MCF 10A (cell line): ENCODE measurements around the gene SUCLG2. TPM values are rescaled to one million over a fixed set of nuclear protein-coding genes. Genes with fewer than 3 reads are reported as not detected.

Source experiments
- BruUV-seq: library from RNA; stranded (reverse); fragments of 400-500 nt; replicated peaks from 2 replicates; lab custom pipeline; 2021; lab: Mats Ljungman, UMichigan
- CTCF ChIA-PET: fragments of 300-600 bp; sonication (Branson Sonifier 250); formaldehyde crosslinking; extraction: SDS; loops from one replicate; lab custom pipeline; 2021; ENCODE audit warnings: antibody characterized with exemption, inconsistent platforms; lab: Yijun Ruan, JAX
- POLR2A ChIA-PET: fragments of 300-600, 350-650 bp; sonication (Branson Sonifier 250); formaldehyde crosslinking; extraction: SDS; loops from one replicate; lab custom pipeline; 2020; ENCODE audit warnings: antibody characterized with exemption, inconsistent platforms; lab: Yijun Ruan, JAX
- DNase-seq: peaks from one replicate; pipeline ENCODE4 v3.0.0-alpha.2; 2018; ENCODE audit not compliant: unreplicated experiment
- H3K27ac Mint-ChIP-seq: one replicate; pipeline ENCODE4 v1.8.0; 2022; ENCODE audit warnings: mild to moderate bottlenecking, low read depth, mixed read lengths; ENCODE audit not compliant: unreplicated experiment
- H3K27me3 Mint-ChIP-seq: one replicate; pipeline ENCODE4 v1.8.0; 2022; ENCODE audit warnings: mixed read lengths; ENCODE audit not compliant: insufficient read depth, unreplicated experiment
- H3K36me3 Mint-ChIP-seq: one replicate; pipeline ENCODE4 v1.8.0; 2022; ENCODE audit warnings: mild to moderate bottlenecking, moderate library complexity, mixed read lengths; ENCODE audit not compliant: insufficient read depth, unreplicated experiment
- H3K4me1 Mint-ChIP-seq: one replicate; pipeline ENCODE4 v1.8.0; 2022; ENCODE audit warnings: mixed read lengths; ENCODE audit not compliant: insufficient read depth, unreplicated experiment
- H3K4me3 Mint-ChIP-seq: one replicate; pipeline ENCODE4 v1.8.0; 2022; ENCODE audit warnings: mild to moderate bottlenecking, moderate library complexity, mixed read lengths; ENCODE audit not compliant: unreplicated experiment
- H3K9me3 Mint-ChIP-seq: one replicate; pipeline ENCODE4 v1.8.0; 2022; ENCODE audit warnings: mixed read lengths; ENCODE audit not compliant: unreplicated experiment
- intact Hi-C: fragments of 100-400 bp; cut with micrococcal nuclease; formaldehyde crosslinking; loops from 2 replicates; pipeline ENCODE4 v1.14.1; 2022
- total RNA-seq: library from RNA; stranded (reverse); gene quantifications from 2 replicates; pipeline ENCODE4 v1.2.3, GENCODE V29; 2022
- TF ChIP-seq, protein P1 (sequence below): fragments of 200-600 bp; IDR thresholded peaks from one replicate; pipeline ENCODE4 v1.8.0; 2022; ENCODE audit warnings: antibody characterized with exemption, mild to moderate bottlenecking; ENCODE audit not compliant: unreplicated experiment

Gene SUCLG2
- total RNA-seq, 1 experiment from 2014 or later = 55.6 TPM

GRCh38 chr3:67561266-67561665 is 93.1 kb downstream of the SUCLG2 start:
- POLR2A ChIA-PET = interaction anchor here (1.6 kb wide), 1 partner anchor 20 kb away, joined by 5 read pairs; no protein-coding TSS in a partner anchor
- peaks cover 31% of the 10 kb centered on the region for H3K36me3 Mint-ChIP-seq
- no peak overlapping the region for H3K4me3 Mint-ChIP-seq
- BruUV-seq = no TSS peak
- intact Hi-C loops = no loop called here
- H3K27ac Mint-ChIP-seq = no peak overlapping the region
- CTCF ChIA-PET = interaction anchor here (0.6 kb wide), 1 partner anchor 39 kb away, joined by 3 read pairs; no protein-coding TSS in a partner anchor
- H3K27me3 Mint-ChIP-seq = no peaks in the 10 kb centered on the region
- H3K9me3 Mint-ChIP-seq = no peaks in the 10 kb centered on the region
- no peaks in the 10 kb centered on the region for H3K4me1 Mint-ChIP-seq
- TF ChIP-seq, protein P1, sequence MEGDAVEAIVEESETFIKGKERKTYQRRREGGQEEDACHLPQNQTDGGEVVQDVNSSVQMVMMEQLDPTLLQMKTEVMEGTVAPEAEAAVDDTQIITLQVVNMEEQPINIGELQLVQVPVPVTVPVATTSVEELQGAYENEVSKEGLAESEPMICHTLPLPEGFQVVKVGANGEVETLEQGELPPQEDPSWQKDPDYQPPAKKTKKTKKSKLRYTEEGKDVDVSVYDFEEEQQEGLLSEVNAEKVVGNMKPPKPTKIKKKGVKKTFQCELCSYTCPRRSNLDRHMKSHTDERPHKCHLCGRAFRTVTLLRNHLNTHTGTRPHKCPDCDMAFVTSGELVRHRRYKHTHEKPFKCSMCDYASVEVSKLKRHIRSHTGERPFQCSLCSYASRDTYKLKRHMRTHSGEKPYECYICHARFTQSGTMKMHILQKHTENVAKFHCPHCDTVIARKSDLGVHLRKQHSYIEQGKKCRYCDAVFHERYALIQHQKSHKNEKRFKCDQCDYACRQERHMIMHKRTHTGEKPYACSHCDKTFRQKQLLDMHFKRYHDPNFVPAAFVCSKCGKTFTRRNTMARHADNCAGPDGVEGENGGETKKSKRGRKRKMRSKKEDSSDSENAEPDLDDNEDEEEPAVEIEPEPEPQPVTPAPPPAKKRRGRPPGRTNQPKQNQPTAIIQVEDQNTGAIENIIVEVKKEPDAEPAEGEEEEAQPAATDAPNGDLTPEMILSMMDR = no peak
- no peak for DNase-seq

GRCh38 chr3:67559029-67559605 is 95.3 kb downstream of the SUCLG2 start:
- POLR2A ChIA-PET = no interaction called here
- Mint-ChIP-seq H3K4me3 (no peak overlapping the region), H3K27me3 (no peaks in the 10 kb centered on the region), H3K27ac (no peak overlapping the region), H3K9me3 (no peaks in the 10 kb centered on the region), H3K4me1 (no peaks in the 10 kb centered on the region), H3K36me3 (peaks cover 37% of the 10 kb centered on the region)
- TF ChIP-seq, protein P1 = no peak
- BruUV-seq = no TSS peak
- intact Hi-C loops = no loop called here
- CTCF ChIA-PET = no interaction called here
- no peak for DNase-seq

GRCh38 chr3:67558426-67558825 is 96.0 kb downstream of the SUCLG2 start:
- no peak overlapping the region for H3K27ac Mint-ChIP-seq
- BruUV-seq = no TSS peak

GRCh38 chr3:67557848-67558355 is 96.5 kb downstream of the SUCLG2 start:
- no peaks in the 10 kb centered on the region for H3K4me1 Mint-ChIP-seq
- TF ChIP-seq, protein P1 = no peak
- intact Hi-C loops = no loop called here
- H3K27me3 Mint-ChIP-seq = no peaks in the 10 kb centered on the region
- CTCF ChIA-PET = interaction anchor here (0.6 kb wide), 2 partner anchors 177 to 281 kb away, joined by 3 to 4 read pairs; no protein-coding TSS in a partner anchor
- no TSS peak for BruUV-seq
- peaks cover 37% of the 10 kb centered on the region for H3K36me3 Mint-ChIP-seq
- H3K9me3 Mint-ChIP-seq = no peaks in the 10 kb centered on the region
- no peak overlapping the region for H3K4me3 Mint-ChIP-seq
- H3K27ac Mint-ChIP-seq = no peak overlapping the region
- no peak for DNase-seq
- POLR2A ChIA-PET = no interaction called here

More at GRCh38 chr3:67558426-67558825, 96.0 kb downstream of the SUCLG2 start:
- H3K9me3 Mint-ChIP-seq = no peaks in the 10 kb centered on the region
- TF ChIP-seq, protein P1 = no peak
- no peaks in the 10 kb centered on the region for H3K4me1 Mint-ChIP-seq
- H3K36me3 Mint-ChIP-seq = peaks cover 37% of the 10 kb centered on the region
- DNase-seq = no peak
- no peaks in the 10 kb centered on the region for H3K27me3 Mint-ChIP-seq
- intact Hi-C loops = no loop called here
- ChIA-PET CTCF (interaction anchor here (0.6 kb wide), 1 partner anchor 177 kb away, joined by 3 read pairs; no protein-coding TSS in a partner anchor), POLR2A (no interaction called here)
- H3K4me3 Mint-ChIP-seq = no peak overlapping the region
